Mesodermal cell (in vitro differentiated cells): ENCODE measurements around the gene EDA.

ENCODE experiments used
- H3K27ac ChIP-seq: 2 replicates; pipeline ENCODE4 v1.7.0; 2013; ENCODE audit warnings: mild to moderate bottlenecking, low read depth, low read length, moderate library complexity; ENCODE audit not compliant: severe bottlenecking
- H3K36me3 ChIP-seq: 2 replicates; pipeline ENCODE4 v1.7.1; 2013; ENCODE audit warnings: mild to moderate bottlenecking, low read length, moderate library complexity; ENCODE audit not compliant: control insufficient read depth, insufficient read depth
- H3K4me1 ChIP-seq: one replicate; pipeline ENCODE4 v1.7.1; 2013; ENCODE audit warnings: mild to moderate bottlenecking, low read length; ENCODE audit not compliant: insufficient read depth, control insufficient read depth, poor library complexity, severe bottlenecking
- H3K4me3 ChIP-seq: 2 replicates; pipeline ENCODE4 v1.7.0; 2013; ENCODE audit warnings: low read length, control low read depth, mild to moderate bottlenecking; ENCODE audit not compliant: insufficient read depth, poor library complexity, severe bottlenecking; ENCODE audit errors: extremely low read depth
- H3K9me3 ChIP-seq: 2 replicates; pipeline ENCODE4 v1.7.1; 2013; ENCODE audit warnings: mild to moderate bottlenecking, low read length, moderate library complexity; ENCODE audit not compliant: control insufficient read depth
- WGBS, 2 experiments: methylation state at CpG; one replicate each; pipeline ENCODE4 v1.1.5; 2013; ENCODE audit warnings: missing lambda C conversion rate in 2 of 2; ENCODE audit not compliant: insufficient coverage in 2 of 2; 5-methylcytosine and 5-hydroxymethylcytosine counted together

The EDA gene

GRCh38 chrX:70039758-70040157 lies 423.8 kb downstream of the EDA start:
- no peak overlapping the region for H3K4me3 ChIP-seq
- H3K36me3 ChIP-seq = no peaks in the 10 kb centered on the region
- H3K9me3 ChIP-seq = no peaks in the 10 kb centered on the region
- H3K4me1 ChIP-seq = no peaks in the 10 kb centered on the region
- H3K27ac ChIP-seq = no peak overlapping the region
- 100% methylated on average over 1 of the region's 2 CpGs; no CpG with 5 or more reads in 1 of the 2 experiments for WGBS, 2 experiments

GRCh38 chrX:70041993-70042392 lies 426.1 kb downstream of the EDA start:
- WGBS, 2 experiments = 92 to 95% methylated on average over 4 to 6 of the region's 6 CpGs
- no peaks in the 10 kb centered on the region for H3K4me1 ChIP-seq
- H3K36me3 ChIP-seq = no peaks in the 10 kb centered on the region
- H3K4me3 ChIP-seq = no peak overlapping the region
- no peaks in the 10 kb centered on the region for H3K9me3 ChIP-seq
- no peak overlapping the region for H3K27ac ChIP-seq

GRCh38 chrX:70042399-70043371 lies 426.8 kb downstream of the EDA start:
- WGBS, 2 experiments = 94 to 100% methylated on average over 5 to 6 of the region's 11 CpGs
- H3K4me1 ChIP-seq = no peaks in the 10 kb centered on the region
- H3K36me3 ChIP-seq = no peaks in the 10 kb centered on the region
- H3K9me3 ChIP-seq = no peaks in the 10 kb centered on the region
- no peak overlapping the region for H3K4me3 ChIP-seq
- no peak overlapping the region for H3K27ac ChIP-seq

- H3K36me3 ChIP-seq = no peaks in the 10 kb centered on the region
- no peak overlapping the region for H3K4me3 ChIP-seq
- H3K9me3 ChIP-seq = no peaks in the 10 kb centered on the region
- no peak overlapping the region for H3K27ac ChIP-seq
- 94 to 96% methylated on average over 7 to 8 of the region's 9 CpGs for WGBS, 2 experiments
- H3K4me1 ChIP-seq = no peaks in the 10 kb centered on the region
Observed at GRCh38 chrX:70043685-70044084, 427.8 kb downstream of the EDA start.

GRCh38 chrX:70044541-70045245 lies 428.8 kb downstream of the EDA start:
- H3K9me3 ChIP-seq = no peaks in the 10 kb centered on the region
- WGBS, 2 experiments = 100% methylated on average over 1 of the region's 4 CpGs; no CpG with 5 or more reads in 1 of the 2 experiments
- H3K4me3 ChIP-seq = no peak overlapping the region
- H3K4me1 ChIP-seq = no peaks in the 10 kb centered on the region
- H3K36me3 ChIP-seq = no peaks in the 10 kb centered on the region
- H3K27ac ChIP-seq = no peak overlapping the region

GRCh38 chrX:70046978-70047377 lies 431.1 kb downstream of the EDA start:
- H3K9me3 ChIP-seq = no peaks in the 10 kb centered on the region
- H3K4me3 ChIP-seq = no peak overlapping the region
- no peaks in the 10 kb centered on the region for H3K4me1 ChIP-seq
- no peak overlapping the region for H3K27ac ChIP-seq
- no peaks in the 10 kb centered on the region for H3K36me3 ChIP-seq

- Histone ChIP-seq H3K36me3 (no peaks in the 10 kb centered on the region), H3K9me3 (no peaks in the 10 kb centered on the region), H3K27ac (no peak overlapping the region), H3K4me3 (no peak overlapping the region), H3K4me1 (no peaks in the 10 kb centered on the region)
- no CpG with 5 or more reads among the region's 3 CpGs for WGBS, 2 experiments
Observed at GRCh38 chrX:70049406-70049805, 433.5 kb downstream of the EDA start.

- WGBS, 2 experiments = 83 to 84% methylated on average over 1 to 2 of the region's 4 CpGs
- no peak within 1 kb of the TSS for H3K27ac ChIP-seq
- no peak within 1 kb of the TSS for H3K4me3 ChIP-seq
- no peaks in the 10 kb centered on the region for H3K36me3 ChIP-seq
- H3K4me1 ChIP-seq = no peaks in the 10 kb centered on the region
- H3K9me3 ChIP-seq = no peaks in the 10 kb centered on the region
Observed at GRCh38 chrX:70049925-70050324, 434.0 kb downstream of the EDA start, which contains the start of gene AWAT2. TSS of gene AWAT2 (minus strand) at chrX:70049938. CDS start at chrX:70049932, 6 bp downstream.

- Histone ChIP-seq H3K4me3 (no peak overlapping the region), H3K9me3 (no peaks in the 10 kb centered on the region), H3K4me1 (no peaks in the 10 kb centered on the region), H3K27ac (no peak overlapping the region), H3K36me3 (no peaks in the 10 kb centered on the region)
- WGBS, 2 experiments = 50 to 68% methylated on average over 2 to 5 of the region's 11 CpGs
Observed at GRCh38 chrX:70052895-70053615, 437.1 kb downstream of the EDA start.

- Histone ChIP-seq H3K27ac (no peak overlapping the region), H3K9me3 (no peaks in the 10 kb centered on the region), H3K4me3 (no peak overlapping the region), H3K36me3 (no peaks in the 10 kb centered on the region), H3K4me1 (no peaks in the 10 kb centered on the region)
- WGBS, 2 experiments = 83 to 90% methylated on average over 1 to 3 of the region's 5 CpGs
Observed at GRCh38 chrX:70054391-70054790, 438.5 kb downstream of the EDA start.
